ENCODE results near the gene TAGLN.
"Not testable (repeated sequence)": the region's sequence is repeated elsewhere in the genome, so short reads cannot be mapped to it uniquely, and the experiment has no call there.

The TAGLN gene

GRCh38 chr11:117180661-117181585, 18.2 kb upstream of the TAGLN start (continued):
- TF ChIP-seq CSDC2 (CRISPR knock-in tag; IDR thresholded peaks at IDR 0.05), result no peak
- no peak for TF ChIP-seq POU6F1 (CRISPR knock-in tag; IDR thresholded peaks at IDR 0.05; ENCODE audit: borderline replicate concordance, low read depth)
- no peak for TF ChIP-seq SNAI2 (CRISPR knock-in tag; IDR thresholded peaks at IDR 0.05)
- no peak for TF ChIP-seq ZFP30 (CRISPR knock-in tag; IDR thresholded peaks at IDR 0.05)

GRCh38 chr11:117181586-117182550, 17.3 kb upstream of the TAGLN start:
- TF ChIP-seq CSRNP3 (CRISPR knock-in tag; IDR thresholded peaks at IDR 0.05), result no peak
- no peak for TF ChIP-seq GLIS3 (CRISPR knock-in tag; IDR thresholded peaks at IDR 0.05)
- no peak for TF ChIP-seq ISL1 (CRISPR knock-in tag; IDR thresholded peaks at IDR 0.05)
- TF ChIP-seq CSDC2 (CRISPR knock-in tag; IDR thresholded peaks at IDR 0.05), result no peak
- no peak for TF ChIP-seq ZNF565 (CRISPR knock-in tag; conservative IDR thresholded peaks at IDR 0.05; ENCODE audit: low read depth)
- no peak for TF ChIP-seq ESRRG (CRISPR knock-in tag; IDR thresholded peaks at IDR 0.05)
- no peak for TF ChIP-seq RARB (CRISPR knock-in tag; IDR thresholded peaks at IDR 0.05)
- TF ChIP-seq TOX (CRISPR knock-in tag; IDR thresholded peaks at IDR 0.05; ENCODE audit: borderline replicate concordance), result no peak
- ATAC-seq, result no peak

- ATAC-seq, result no peak
- TF ChIP-seq ZFP30 (CRISPR knock-in tag; IDR thresholded peaks at IDR 0.05), result no peak
Observed at GRCh38 chr11:117182551-117182935, 16.6 kb upstream of the TAGLN start.

GRCh38 chr11:117183178-117183577, 16.0 kb upstream of the TAGLN start:
- ATAC-seq, result not testable (repeated sequence)

GRCh38 chr11:117183724-117184349, 15.3 kb upstream of the TAGLN start:
- no peak for ATAC-seq
- TF ChIP-seq RARB (CRISPR knock-in tag; IDR thresholded peaks at IDR 0.05), result no peak
- no peak for TF ChIP-seq ZNF565 (CRISPR knock-in tag; conservative IDR thresholded peaks at IDR 0.05; ENCODE audit: low read depth)
- no peak for TF ChIP-seq TSHZ2 (CRISPR knock-in tag; IDR thresholded peaks at IDR 0.05)
- TF ChIP-seq PPARA (CRISPR knock-in tag; IDR thresholded peaks at IDR 0.05; ENCODE audit: borderline replicate concordance), result no peak
- no peak for TF ChIP-seq CREB5 (CRISPR knock-in tag; IDR thresholded peaks at IDR 0.05; ENCODE audit: low read depth)
- no peak for TF ChIP-seq CSRNP3 (CRISPR knock-in tag; IDR thresholded peaks at IDR 0.05)
- TF ChIP-seq PATZ1 (CRISPR knock-in tag; IDR thresholded peaks at IDR 0.05; ENCODE audit: borderline replicate concordance), result no peak
- no peak for TF ChIP-seq TOX (CRISPR knock-in tag; IDR thresholded peaks at IDR 0.05; ENCODE audit: borderline replicate concordance)
- no peak for TF ChIP-seq ZNF8 (CRISPR knock-in tag; IDR thresholded peaks at IDR 0.05)
- no peak for TF ChIP-seq CSDC2 (CRISPR knock-in tag; IDR thresholded peaks at IDR 0.05)
- no peak for TF ChIP-seq ESRRG (CRISPR knock-in tag; IDR thresholded peaks at IDR 0.05)
- no peak for TF ChIP-seq ZC3H10 (CRISPR knock-in tag; IDR thresholded peaks at IDR 0.05)
- TF ChIP-seq ISL1 (CRISPR knock-in tag; IDR thresholded peaks at IDR 0.05), result no peak
- TF ChIP-seq SNAI2 (CRISPR knock-in tag; IDR thresholded peaks at IDR 0.05), result no peak
- no peak for TF ChIP-seq ZFP3 (CRISPR knock-in tag; IDR thresholded peaks at IDR 0.05)
- TF ChIP-seq OSR1 (CRISPR knock-in tag; IDR thresholded peaks at IDR 0.05), result no peak
- no peak for TF ChIP-seq BACH2 (CRISPR knock-in tag; IDR thresholded peaks at IDR 0.05; ENCODE audit: borderline replicate concordance)
